Ovary (tissue), 9 donors: Measurements from ENCODE around the gene FOXP1. TPM values are rescaled to one million over a fixed set of nuclear protein-coding genes. Genes with fewer than 3 reads are reported as not detected.

Experiments used
- DNase-seq, 5 donors: peaks; one replicate each; pipeline ENCODE4 v3.0.0-alpha.2; 2019 to 2020
- H3K27ac ChIP-seq, 2 donors: fragments of 200-600 bp; one replicate each; pipeline versions ENCODE4 v1.5.1 to v1.8.0; 2019 to 2022
- H3K27me3 ChIP-seq: fragments of 200-600 bp; one replicate; pipeline ENCODE4 v1.8.0; 2022
- H3K36me3 ChIP-seq: fragments of 200-600 bp; sonication (generic); one replicate; pipeline ENCODE4 v1.5.1; 2019
- H3K4me1 ChIP-seq: one replicate; pipeline ENCODE4 v1.8.1; 2013; ENCODE audit warnings: mild to moderate bottlenecking, moderate library complexity; ENCODE audit not compliant: insufficient read depth
- H3K4me3 ChIP-seq: fragments of 200-600 bp; sonication (generic); one replicate; pipeline ENCODE4 v1.5.1; 2017
- H3K9me3 ChIP-seq, 2 donors: fragments of 200-600 bp in 1 of 2; sonication (generic) in 1 of 2; one replicate each; pipeline versions ENCODE4 v1.5.1 to v1.8.1; 2013 to 2019; ENCODE audit warnings: mild to moderate bottlenecking in 1 of 2, moderate library complexity in 1 of 2
- CTCF ChIP-seq, 3 donors: fragments of 450-650 bp in 2 of 3; fragments of 200-600 bp in 1 of 3; IDR thresholded peaks; one replicate each; pipeline versions ENCODE4 v1.5.1 to v1.8.0; 2016 to 2022; ENCODE audit warnings: antibody characterized with exemption in 3 of 3, mild to moderate bottlenecking in 1 of 3
- EP300 ChIP-seq: sonication (generic); formaldehyde crosslinking; IDR thresholded peaks from one replicate; pipeline ENCODE4 v1.6.1; 2017; ENCODE audit warnings: antibody characterized with exemption
- POLR2A ChIP-seq: fragments of 450-650 bp; IDR thresholded peaks from one replicate; pipeline ENCODE4 v1.6.1; 2017; ENCODE audit warnings: antibody characterized with exemption, mild to moderate bottlenecking, moderate library complexity
- WGBS, 3 donors: extraction: QIAGEN DNeasy Blood & Tissue Kit in 1 of 3; methylation state at CpG; one replicate each; pipeline versions ENCODE4 v1.1.5 to v1.1.7; 2013 to 2017; 5-methylcytosine and 5-hydroxymethylcytosine counted together
- intact Hi-C, 4 donors: fragments of 100-400 bp; cut with DNase I; formaldehyde crosslinking; loops; one replicate each; pipeline versions ENCODE4 v1.11.0 to v1.15.1; 2022 to 2023
- polyA plus RNA-seq, 2 donors: library from polyadenylated mRNA; stranded (reverse); fragments of 200-250 nt in 1 of 2; fragments of 350-450 nt in 1 of 2; fragmentation: Illumina TruSeq in 1 of 2; extraction: RNeasy Lipid Tissue Mini Kit (QIAGEN cat#74804) in 1 of 2; gene quantifications; one replicate each; pipeline ENCODE4 v1.2.3, GENCODE V29; 2013 to 2014
- total RNA-seq, 7 donors: library from RNA; depleted of rRNA in 2 of 7; stranded (reverse); fragments of >200 nt in 2 of 7; fragmentation: NEBNext Ultra II Directional in 3 of 7; extraction: Animal tissue kit (Norgen Biotek cat#: 25700) in 3 of 7; gene quantifications; one replicate each; pipeline versions ENCODE4 v1.1.0 to v1.2.4, GENCODE V29; 2016 to 2023
- donor health status: DM: no; HTN: no; CAD: no; lungs with moderate emphysema.
- donor health status: DM: no; HTN: no; CAD: no.
- donor health status: Bipolar disorder and iron deficiency.
- donor health status: DM: yes; HTN: yes; CAD: no.
- donor health status: DM: no; HTN: no; CAD: no.
- donor health status: DM: yes; HTN: yes; CAD: no.

The FOXP1 gene
- total and polyA plus RNA-seq, 9 donors = 31.7 to 126 (median 114) TPM

- no peak for DNase-seq
- intact Hi-C loops = no loop called here
- WGBS, 3 donors = 91 to 94% (median 93%) methylated on average over 18 of the region's 18 CpGs
Measured at GRCh38 chr3:71330909-71331308, 252.6 kb downstream of the FOXP1 start.

GRCh38 chr3:71330505-71330904 is 253.0 kb downstream of the FOXP1 start:
- no peak overlapping the region for H3K27ac ChIP-seq
- H3K36me3 ChIP-seq = no peaks in the 10 kb centered on the region
- H3K9me3 ChIP-seq = no peaks in the 10 kb centered on the region
- TF ChIP-seq CTCF (IDR thresholded peaks at IDR 0.05) (no peak), POLR2A (no peak), EP300 (no peak)
- H3K27me3 ChIP-seq = no peaks in the 10 kb centered on the region
- H3K4me3 ChIP-seq = no peak overlapping the region
- DNase-seq = no peak
- 95 to 98% (median 96%) methylated on average over 1 of the region's 1 CpG for WGBS, 3 donors
- H3K4me1 ChIP-seq = peaks cover 3% of the 10 kb centered on the region
- intact Hi-C loops = no loop called here

More at GRCh38 chr3:71330909-71331308, 252.6 kb downstream of the FOXP1 start:
- Histone ChIP-seq H3K27ac (no peak overlapping the region), H3K36me3 (no peaks in the 10 kb centered on the region), H3K4me1 (peaks cover 3% of the 10 kb centered on the region), H3K27me3 (no peaks in the 10 kb centered on the region), H3K9me3 (no peaks in the 10 kb centered on the region), H3K4me3 (no peak overlapping the region)
- TF ChIP-seq POLR2A = no peak

GRCh38 chr3:71329817-71330216 is 253.7 kb downstream of the FOXP1 start:
- WGBS, 3 donors = 94 to 96% (median 96%) methylated on average over 1 of the region's 1 CpG
- intact Hi-C loops = no loop called here
- TF ChIP-seq EP300 (no peak), CTCF (IDR thresholded peaks at IDR 0.05) (no peak), POLR2A (no peak)
- Histone ChIP-seq H3K27me3 (no peaks in the 10 kb centered on the region), H3K27ac (no peak overlapping the region), H3K9me3 (no peaks in the 10 kb centered on the region), H3K4me1 (peaks cover 3% of the 10 kb centered on the region), H3K36me3 (no peaks in the 10 kb centered on the region), H3K4me3 (no peak overlapping the region)
- DNase-seq = no peak

- no peaks in the 10 kb centered on the region for H3K36me3 ChIP-seq
- H3K27ac ChIP-seq = no peak overlapping the region
- no peak overlapping the region for H3K4me3 ChIP-seq
- no peak for DNase-seq
- H3K27me3 ChIP-seq = no peaks in the 10 kb centered on the region
- peaks cover 3% of the 10 kb centered on the region for H3K4me1 ChIP-seq
- TF ChIP-seq CTCF (IDR thresholded peaks at IDR 0.05) (no peak), POLR2A (no peak), EP300 (no peak)
- 94 to 98% (median 97%) methylated on average over 8 of the region's 8 CpGs for WGBS, 3 donors
- intact Hi-C loops = no loop called here
- H3K9me3 ChIP-seq = no peaks in the 10 kb centered on the region
Measured at GRCh38 chr3:71328926-71329325, 254.6 kb downstream of the FOXP1 start.

- DNase-seq = no peak
- Histone ChIP-seq H3K36me3 (no peaks in the 10 kb centered on the region), H3K27ac (no peak overlapping the region), H3K27me3 (no peaks in the 10 kb centered on the region), H3K9me3 (no peaks in the 10 kb centered on the region), H3K4me1 (peaks cover 3% of the 10 kb centered on the region), H3K4me3 (no peak overlapping the region)
- 54 to 85% (median 58%) methylated on average over 4 of the region's 4 CpGs for WGBS, 3 donors
- TF ChIP-seq EP300 (no peak), CTCF (IDR thresholded peaks at IDR 0.05) (no peak), POLR2A (no peak)
- intact Hi-C loops = no loop called here
Measured at GRCh38 chr3:71327936-71328335, 255.6 kb downstream of the FOXP1 start.
